HL-60 (cell line): ENCODE measurements around the gene DAAM1.

Experiments
- CTCF ChIP-seq: IDR thresholded peaks from one replicate; pipeline ENCODE4 v1.5.1; 2011; ENCODE audit warnings: low read length, control low read depth, inconsistent platforms; ENCODE audit not compliant: insufficient read depth
- GABPA ChIP-seq: IDR thresholded peaks from 2 replicates; pipeline ENCODE4 v1.6.1; 2012; ENCODE audit warnings: low read depth
- POLR2AphosphoS5 ChIP-seq: IDR thresholded peaks from 2 replicates; pipeline ENCODE4 v1.6.1; 2012; ENCODE audit warnings: low read depth

- TF ChIP-seq CTCF (no peak), GABPA (no peak), POLR2AphosphoS5 (no peak)
Observed at GRCh38 chr14:59241121-59241520, 52.7 kb downstream of the DAAM1 start.
